H1 (cell line): Measurements from ENCODE around the gene TSPAN2. TPM values are rescaled to one million over a fixed set of nuclear protein-coding genes. Genes with fewer than 3 reads are reported as not detected.

Experiments used
- CTCF ChIA-PET: fragments of 300-600 bp; sonication (Branson Sonifier 250); formaldehyde crosslinking; loops from one replicate; lab custom pipeline; 2021; ENCODE audit not compliant: partially characterized antibody; lab: Charles Lee
- POLR2A ChIA-PET: fragments of 300-600 bp; sonication (Branson Sonifier 250); formaldehyde crosslinking; loops from one replicate; lab custom pipeline; 2021; ENCODE audit warnings: inconsistent platforms; ENCODE audit not compliant: partially characterized antibody; lab: Charles Lee
- DNase-seq, 2 experiments: peaks; one replicate each; pipeline versions ENCODE4 v3.0.0 to v3.0.0-alpha.2; 2010 to 2022; ENCODE audit warnings: low spot score in 2 of 2, low read depth in 1 of 2, mixed read lengths in 1 of 2
- FAIRE-seq: peaks from 2 replicates; lab custom pipeline; 2011; peaks lifted over from hg19 to GRCh38; lab: Jason Lieb, UNC
- H2AFZ ChIP-seq: 2 replicates; pipeline ENCODE4 v1.8.1; 2012; ENCODE audit warnings: low read length, inconsistent platforms
- H2AK5ac ChIP-seq: 2 replicates; pipeline ENCODE4 v1.6.1; 2013; ENCODE audit warnings: low read depth, low read length
- H2BK120ac ChIP-seq: replicated peaks from 2 replicates; pipeline ENCODE3; 2013; ENCODE audit warnings: low read depth, low read length, inconsistent platforms
- H2BK12ac ChIP-seq: 2 replicates; pipeline ENCODE4 v1.6.1; 2013; ENCODE audit warnings: low read depth, low read length
- H2BK15ac ChIP-seq: 2 replicates; pipeline ENCODE4 v1.6.1; 2013; ENCODE audit warnings: low read length
- H2BK20ac ChIP-seq: 2 replicates; pipeline ENCODE4 v1.6.1; 2013; ENCODE audit warnings: low read length
- H2BK5ac ChIP-seq: 2 replicates; pipeline ENCODE4 v1.6.1; 2013; ENCODE audit warnings: low read depth, low read length
- H3K14ac ChIP-seq: 2 replicates; pipeline ENCODE4 v1.6.1; 2013; ENCODE audit warnings: inconsistent platforms; ENCODE audit not compliant: insufficient read length
- H3K18ac ChIP-seq: 2 replicates; pipeline ENCODE4 v1.6.1; 2013; ENCODE audit warnings: low read length; ENCODE audit errors: extremely low read depth
- H3K23ac ChIP-seq: 2 replicates; pipeline ENCODE4 v1.6.1; 2013; ENCODE audit warnings: inconsistent platforms; ENCODE audit not compliant: insufficient read length
- H3K23me2 ChIP-seq: 2 replicates; pipeline ENCODE4 v1.6.1; 2013; ENCODE audit warnings: low read depth, low read length
- H3K27ac ChIP-seq: 2 replicates; pipeline ENCODE4 v1.6.1; 2011; ENCODE audit warnings: low read depth, low read length, inconsistent platforms
- H3K27me3 ChIP-seq, 4 experiments: replicated peaks in 1 of 4; 1 replicate in 1 of 4; 2 replicates in 3 of 4; pipeline versions ENCODE4 v1.6.1 to v1.8.1; 2011 to 2013; ENCODE audit warnings: low read length in 3 of 4, mild to moderate bottlenecking in 3 of 4, inconsistent platforms in 2 of 4, mixed read lengths in 2 of 4, moderate library complexity in 1 of 4; ENCODE audit not compliant: control insufficient read depth in 3 of 4, insufficient read depth in 3 of 4; ENCODE audit errors: extremely low read depth in 1 of 4
- H3K36me3 ChIP-seq, 4 experiments: 2 replicates each; pipeline versions ENCODE4 v1.6.1 to v1.8.1; 2011 to 2013; ENCODE audit warnings: mild to moderate bottlenecking in 4 of 4, low read length in 3 of 4, moderate library complexity in 2 of 4, control low read depth in 1 of 4, inconsistent platforms in 1 of 4; ENCODE audit not compliant: insufficient read depth in 4 of 4, control insufficient read depth in 2 of 4
- H3K4ac ChIP-seq: replicated peaks from 2 replicates; pipeline ENCODE3; 2013; ENCODE audit warnings: low read length, low read depth, mixed read lengths, inconsistent platforms; ENCODE audit not compliant: insufficient read length
- H3K4me1 ChIP-seq, 4 experiments: replicated peaks in 1 of 4; 1 replicate in 1 of 4; 2 replicates in 3 of 4; pipeline versions ENCODE4 v1.6.1 to v1.8.1; 2011 to 2013; ENCODE audit warnings: low read length in 3 of 4, inconsistent platforms in 2 of 4, mixed read lengths in 1 of 4; ENCODE audit not compliant: insufficient read depth in 4 of 4, control insufficient read depth in 3 of 4
- H3K4me2 ChIP-seq, 2 experiments: 2 replicates each; pipeline versions ENCODE4 v1.6.1 to v1.8.1; 2011 to 2013; ENCODE audit warnings: low read depth in 2 of 2, low read length in 2 of 2, control low read depth in 1 of 2, inconsistent platforms in 1 of 2, mild to moderate bottlenecking in 1 of 2; ENCODE audit not compliant: insufficient read depth in 1 of 2
- H3K4me3 ChIP-seq, 4 experiments: fragments of 200-600, 300-600 bp in 1 of 4; sonication (generic), shearing (Covaris generic), sonication (Bioruptor Twin) in 1 of 4; 2 replicates each; pipeline versions ENCODE4 v1.5.1 to v1.8.1; 2011 to 2016; ENCODE audit warnings: low read length in 4 of 4, low read depth in 3 of 4, control low read depth in 2 of 4, inconsistent platforms in 2 of 4, mild to moderate bottlenecking in 2 of 4, mixed read lengths in 1 of 4, moderate library complexity in 1 of 4; ENCODE audit not compliant: insufficient read depth in 2 of 4; ENCODE audit errors: extremely low read depth in 1 of 4
- H3K56ac ChIP-seq: replicated peaks from 2 replicates; pipeline ENCODE3; 2013; ENCODE audit warnings: low read depth, mild to moderate bottlenecking, mixed read lengths, low read length, inconsistent platforms; ENCODE audit not compliant: insufficient read length
- H3K79me1 ChIP-seq: 2 replicates; pipeline ENCODE4 v1.6.1; 2013; ENCODE audit warnings: low read depth, low read length, control low read depth
- H3K79me2 ChIP-seq, 2 experiments: 2 replicates each; pipeline versions ENCODE4 v1.6.1 to v1.8.1; 2012 to 2013; ENCODE audit warnings: low read length in 2 of 2, mild to moderate bottlenecking in 2 of 2, inconsistent platforms in 1 of 2; ENCODE audit not compliant: insufficient read depth in 2 of 2, control insufficient read depth in 1 of 2
- H3K9ac ChIP-seq, 4 experiments: replicated peaks in 1 of 4; 1 replicate in 1 of 4; 2 replicates in 3 of 4; pipeline versions ENCODE4 v1.6.1 to v1.8.1; 2011 to 2013; ENCODE audit warnings: low read depth in 3 of 4, low read length in 3 of 4, control low read depth in 2 of 4, mild to moderate bottlenecking in 2 of 4, moderate library complexity in 2 of 4, inconsistent platforms in 1 of 4; ENCODE audit errors: extremely low read depth in 1 of 4
- H3K9me3 ChIP-seq, 2 experiments: 2 replicates each; pipeline versions ENCODE4 v1.6.1 to v1.8.1; 2012 to 2013; ENCODE audit warnings: mild to moderate bottlenecking in 2 of 2, moderate library complexity in 2 of 2, control low read depth in 1 of 2, inconsistent platforms in 1 of 2, low read depth in 1 of 2, low read length in 1 of 2, mixed read lengths in 1 of 2; ENCODE audit not compliant: insufficient read depth in 2 of 2
- H4K20me1 ChIP-seq, 2 experiments: replicated peaks in 1 of 2; 2 replicates each; pipeline versions ENCODE3 to v1.8.1; 2011 to 2013; ENCODE audit warnings: inconsistent platforms in 2 of 2, low read length in 2 of 2, mild to moderate bottlenecking in 1 of 2; ENCODE audit not compliant: insufficient read depth in 2 of 2, control insufficient read depth in 1 of 2
- H4K5ac ChIP-seq: 2 replicates; pipeline ENCODE4 v1.6.1; 2013; ENCODE audit warnings: low read length, low read depth, mixed read lengths, inconsistent platforms; ENCODE audit not compliant: insufficient read length
- H4K8ac ChIP-seq: 2 replicates; pipeline ENCODE4 v1.8.0; 2013; ENCODE audit warnings: mild to moderate bottlenecking, moderate library complexity, low read length, inconsistent platforms; ENCODE audit not compliant: insufficient read depth; ENCODE audit errors: extremely low read depth
- H4K91ac ChIP-seq: replicated peaks from 2 replicates; pipeline ENCODE3; 2013; ENCODE audit warnings: low read length, mixed read lengths, inconsistent platforms; ENCODE audit not compliant: insufficient read length
- CBX5 ChIP-seq: fragments of 300-800, 300-1000 bp; sonication (generic); IDR thresholded peaks from 2 replicates; pipeline ENCODE4 v1.7.1; 2016; ENCODE audit warnings: antibody characterized with exemption, low read length, low read depth
- EGR1 ChIP-seq: IDR thresholded peaks from 2 replicates; pipeline ENCODE4 v1.6.1; 2011; ENCODE audit warnings: low read depth, low read length, borderline replicate concordance
- FOSL1 ChIP-seq: IDR thresholded peaks from 2 replicates; pipeline ENCODE4 v1.6.1; 2011; ENCODE audit warnings: mild to moderate bottlenecking, low read depth, low read length, moderate library complexity; ENCODE audit not compliant: insufficient read depth
- GABPA ChIP-seq: IDR thresholded peaks from 2 replicates; pipeline ENCODE4 v1.6.1; 2011; ENCODE audit warnings: mild to moderate bottlenecking, low read length, moderate library complexity, borderline replicate concordance; ENCODE audit not compliant: insufficient read depth
- GTF2F1 ChIP-seq: IDR thresholded peaks from 2 replicates; pipeline ENCODE4 v1.6.1; 2012; ENCODE audit warnings: low read depth, low read length, improper control_type of control experiment, borderline replicate concordance
- POLR2AphosphoS5 ChIP-seq: IDR thresholded peaks from 2 replicates; pipeline ENCODE4 v1.6.1; 2011; ENCODE audit warnings: low read depth, low read length
- SAP30 ChIP-seq: fragments of 300-600 bp; sonication (generic); IDR thresholded peaks from 2 replicates; pipeline ENCODE4 v1.7.1; 2012; ENCODE audit warnings: low read length, moderate library complexity, mild to moderate bottlenecking, inconsistent platforms; ENCODE audit not compliant: insufficient read depth, insufficient replicate concordance
- SIN3A ChIP-seq, 2 experiments: IDR thresholded peaks in 1 of 2; conservative IDR thresholded peaks in 1 of 2; 2 replicates each; pipeline ENCODE4 v1.6.1; 2011 to 2012; ENCODE audit warnings: low read length in 2 of 2, improper control_type of control experiment in 1 of 2, low read depth in 1 of 2, mild to moderate bottlenecking in 1 of 2
- WGBS, 2 experiments: shearing (Covaris generic) in 1 of 2; methylation state at CpG; one replicate each; pipeline versions ENCODE4 v1.1.6 to v1.1.7; 2013 to 2015; ENCODE audit warnings: low lambda C conversion rate in 2 of 2, mixed read lengths in 2 of 2, inconsistent platforms in 1 of 2, low coverage in 1 of 2, missing lambda C conversion rate in 1 of 2; ENCODE audit not compliant: insufficient replicate concordance in 2 of 2, insufficient coverage in 1 of 2, insufficient read length in 1 of 2; ENCODE audit errors: extremely low coverage in 1 of 2, missing lambda C conversion rate in 1 of 2; 5-methylcytosine and 5-hydroxymethylcytosine counted together
- polyA plus RNA-seq, 7 experiments: library from polyadenylated mRNA; depleted of rRNA in 3 of 7; stranded (reverse) in 5 of 7; unstranded in 2 of 7; fragments of >200 nt in 5 of 7; fragments of 200-250 nt in 2 of 7; gene quantifications; 1 replicate in 5 of 7; 2 replicates in 1 of 7; 4 replicates in 1 of 7; pipeline versions ENCODE4 v1.2.1 to v1.2.3, GENCODE V29; 2011 to 2013; ENCODE audit warnings: missing spikeins in 2 of 7, mixed read lengths in 2 of 7
- total RNA-seq: library from RNA; stranded (reverse); fragmentation: NEBNext Ultra II Directional; extraction: Animal tissue kit (Norgen Biotek cat#: 25700); gene quantifications from 2 replicates; pipeline ENCODE4 v1.2.1, GENCODE V29; 2021

Gene TSPAN2
- total and polyA plus RNA-seq, 2 of the 8 experiments (the other 6 are each of a cell fraction or from before 2014, with no cell fraction given) = 7.4 to 14.2 TPM

DNA sequence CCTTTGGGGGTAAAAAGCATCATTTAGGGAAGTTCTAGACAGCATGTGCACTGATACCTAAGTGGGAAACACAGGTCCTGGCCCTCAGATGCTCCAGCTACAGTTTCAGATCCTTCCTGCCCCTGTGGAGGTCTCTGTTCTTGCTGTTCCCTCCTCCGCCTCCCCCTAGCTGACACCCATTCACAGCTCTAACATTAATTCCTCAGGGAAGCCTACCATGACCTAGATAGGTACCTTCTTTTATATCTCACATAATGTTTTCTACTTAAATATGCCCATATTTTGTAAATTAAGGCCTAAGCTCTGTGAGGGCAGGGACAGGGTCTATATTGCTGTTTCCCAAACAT lies 11.3 kb downstream of the TSPAN2 start:
- DNase-seq = no peak
- H3K27me3 ChIP-seq = no peaks in the 10 kb centered on the region
- POLR2A ChIA-PET = interaction anchor here (1.6 to 4.8 kb wide), 2 partner anchors 11 to 35 kb away, joined by 3 to 29 read pairs; partner anchors contain the start of gene TSPAN2
- CTCF ChIA-PET = interaction anchor here (0.6 to 4.1 kb wide), 5 partner anchors 9 to 399 kb away, joined by 3 to 17 read pairs (median 7); partner anchors contain the start of gene TSPAN2
- no peak for FAIRE-seq
- no peak overlapping the region for H2BK120ac ChIP-seq
- no peak overlapping the region for H2AFZ ChIP-seq
- no peaks in the 10 kb centered on the region for H4K20me1 ChIP-seq
- no peak overlapping the region for H2BK15ac ChIP-seq
- no peaks in the 10 kb centered on the region for H3K9me3 ChIP-seq
- no peak overlapping the region for H3K9ac ChIP-seq
- no peak overlapping the region for H3K23ac ChIP-seq
- TF ChIP-seq EGR1 (no peak), GTF2F1 (no peak), FOSL1 (no peak), POLR2AphosphoS5 (no peak), CBX5 (no peak), GABPA (no peak), SIN3A (conservative IDR thresholded peaks at IDR 0.05 in 1 of 2, IDR thresholded peaks at IDR 0.05 in 1 of 2; ENCODE audit: low read depth in 1 of 2, low read length in 2 of 2) (no peak), SAP30 (no peak)
- no peak overlapping the region for H2BK12ac ChIP-seq
- WGBS, 2 experiments = 65% methylated on average over 1 of the region's 1 CpG; no CpG with 5 or more reads in 1 of the 2 experiments
- H3K4me1 ChIP-seq = peaks cover 0 to 3% (median 2%) of the 10 kb centered on the region in 4 experiments; a peak in 4 of 7 replicates
- H3K79me2 ChIP-seq = no peaks in the 10 kb centered on the region
- no peaks in the 10 kb centered on the region for H3K36me3 ChIP-seq
- no peak overlapping the region for H3K4me2 ChIP-seq
- H3K18ac ChIP-seq = no peak overlapping the region
- no peak overlapping the region for H3K4me3 ChIP-seq
- H4K8ac ChIP-seq = no peak overlapping the region
- no peaks in the 10 kb centered on the region for H3K79me1 ChIP-seq
- no peak overlapping the region for H3K56ac ChIP-seq
- no peak overlapping the region for H4K91ac ChIP-seq
- H2BK5ac ChIP-seq = no peak overlapping the region
- no peak overlapping the region for H2BK20ac ChIP-seq
- no peak overlapping the region for H4K5ac ChIP-seq
- H3K27ac ChIP-seq = no peak overlapping the region
- no peak overlapping the region for H2AK5ac ChIP-seq
- H3K23me2 ChIP-seq = no peaks in the 10 kb centered on the region
- H3K4ac ChIP-seq = no peak overlapping the region
- no peak overlapping the region for H3K14ac ChIP-seq
